HepG2 (cell line): ENCODE measurements around the gene ST8SIA3. TPM values are rescaled to one million over a fixed set of nuclear protein-coding genes. Genes with fewer than 3 reads are reported as not detected.

Experiments used
- BRD4 ChIP-seq: sonication (generic); formaldehyde crosslinking; IDR thresholded peaks from 2 replicates; pipeline ENCODE4 v1.4.0; 2020; ENCODE audit warnings: missing genetic modification reagents
- EED ChIP-seq: sonication (generic); formaldehyde crosslinking; IDR thresholded peaks from 2 replicates; pipeline ENCODE4 v1.5.0; 2020; ENCODE audit warnings: mild to moderate bottlenecking, missing genetic modification reagents
- ELF3 ChIP-seq: IDR thresholded peaks from 2 replicates; pipeline ENCODE4 v1.6.1; 2016; ENCODE audit warnings: missing genetic modification reagents, missing compliant biosample characterization
- ETV6 ChIP-seq: sonication (generic); formaldehyde crosslinking; conservative IDR thresholded peaks from 2 replicates; pipeline ENCODE4 v1.4.0; 2020; ENCODE audit warnings: missing genetic modification reagents
- FOXC1 ChIP-seq: sonication (generic); formaldehyde crosslinking; IDR thresholded peaks from 2 replicates; pipeline ENCODE4 v1.8.0; 2022; ENCODE audit warnings: mild to moderate bottlenecking, missing genetic modification reagents, borderline replicate concordance
- KDM5B ChIP-seq: sonication (generic); formaldehyde crosslinking; IDR thresholded peaks from 2 replicates; pipeline ENCODE4 v1.4.0; 2020; ENCODE audit warnings: missing genetic modification reagents, mild to moderate bottlenecking, borderline replicate concordance
- KMT2B ChIP-seq: IDR thresholded peaks from 2 replicates; pipeline ENCODE4 v1.6.1; 2016; ENCODE audit warnings: missing genetic modification reagents, missing compliant biosample characterization
- NAIF1 ChIP-seq: sonication (generic); formaldehyde crosslinking; IDR thresholded peaks from 2 replicates; pipeline ENCODE4 v1.5.0; 2020; ENCODE audit warnings: mild to moderate bottlenecking, missing genetic modification reagents, borderline replicate concordance
- PAWR ChIP-seq: sonication (generic); formaldehyde crosslinking; IDR thresholded peaks from 2 replicates; pipeline ENCODE4 v1.4.0; 2020; ENCODE audit warnings: missing genetic modification reagents, mild to moderate bottlenecking, borderline replicate concordance
- PREB ChIP-seq: sonication (generic); formaldehyde crosslinking; IDR thresholded peaks from 2 replicates; pipeline ENCODE4 v1.4.0; 2020; ENCODE audit warnings: missing genetic modification reagents
- SP2 ChIP-seq: sonication (generic); formaldehyde crosslinking; IDR thresholded peaks from 2 replicates; pipeline ENCODE4 v1.5.1; 2020; ENCODE audit warnings: mild to moderate bottlenecking, missing genetic modification reagents
- ZBTB4 ChIP-seq: sonication (generic); formaldehyde crosslinking; IDR thresholded peaks from 2 replicates; pipeline ENCODE4 v1.4.0; 2020; ENCODE audit warnings: missing genetic modification reagents, mild to moderate bottlenecking, borderline replicate concordance
- ZNF292 ChIP-seq: sonication (generic); formaldehyde crosslinking; IDR thresholded peaks from 2 replicates; pipeline ENCODE4 v1.8.1; 2022; ENCODE audit warnings: mild to moderate bottlenecking, low read depth, missing genetic modification reagents, borderline replicate concordance
- ZNF317 ChIP-seq: sonication (generic); formaldehyde crosslinking; IDR thresholded peaks from 2 replicates; pipeline ENCODE4 v1.5.0; 2020; ENCODE audit warnings: mild to moderate bottlenecking, missing genetic modification reagents
- ZZZ3 ChIP-seq: sonication (generic); formaldehyde crosslinking; IDR thresholded peaks from 2 replicates; pipeline ENCODE4 v1.4.0; 2020; ENCODE audit warnings: missing genetic modification reagents, mild to moderate bottlenecking, borderline replicate concordance
- polyA plus RNA-seq, 8 experiments: library from polyadenylated mRNA; depleted of rRNA in 3 of 8; stranded (reverse) in 7 of 8; unstranded in 1 of 8; fragments of >200 nt; fragmentation: Illumina TruSeq in 4 of 8; extraction: Trizol in 4 of 8; gene quantifications; 2 replicates each; pipeline versions ENCODE4 v1.2.1 to v1.2.3, GENCODE V29; 2011 to 2016; ENCODE audit warnings: low read depth in 4 of 8, missing spikeins in 1 of 8, mixed read lengths in 1 of 8; ENCODE audit not compliant: insufficient read depth in 1 of 8
- total RNA-seq, 5 experiments: library from RNA; depleted of rRNA; stranded (reverse); fragments of >200 nt; fragmentation: Illumina TruSeq; extraction: Trizol; gene quantifications; 2 replicates each; pipeline ENCODE4 v1.2.3, GENCODE V29; 2016; ENCODE audit warnings: low read depth in 1 of 5
- TF ChIP-seq, protein P1 (sequence below): sonication (generic); formaldehyde crosslinking; conservative IDR thresholded peaks from 2 replicates; pipeline ENCODE4 v1.4.0; 2020; ENCODE audit warnings: mild to moderate bottlenecking, missing genetic modification reagents, moderate library complexity
- TF ChIP-seq, protein P2 (sequence below): sonication (generic); formaldehyde crosslinking; IDR thresholded peaks from 2 replicates; pipeline ENCODE4 v1.4.0; 2020; ENCODE audit warnings: missing genetic modification reagents

Gene ST8SIA3
- total and polyA plus RNA-seq, 2 of the 13 experiments (the other 11 are each of a cell fraction or from before 2014, with no cell fraction given): not detected

DNA sequence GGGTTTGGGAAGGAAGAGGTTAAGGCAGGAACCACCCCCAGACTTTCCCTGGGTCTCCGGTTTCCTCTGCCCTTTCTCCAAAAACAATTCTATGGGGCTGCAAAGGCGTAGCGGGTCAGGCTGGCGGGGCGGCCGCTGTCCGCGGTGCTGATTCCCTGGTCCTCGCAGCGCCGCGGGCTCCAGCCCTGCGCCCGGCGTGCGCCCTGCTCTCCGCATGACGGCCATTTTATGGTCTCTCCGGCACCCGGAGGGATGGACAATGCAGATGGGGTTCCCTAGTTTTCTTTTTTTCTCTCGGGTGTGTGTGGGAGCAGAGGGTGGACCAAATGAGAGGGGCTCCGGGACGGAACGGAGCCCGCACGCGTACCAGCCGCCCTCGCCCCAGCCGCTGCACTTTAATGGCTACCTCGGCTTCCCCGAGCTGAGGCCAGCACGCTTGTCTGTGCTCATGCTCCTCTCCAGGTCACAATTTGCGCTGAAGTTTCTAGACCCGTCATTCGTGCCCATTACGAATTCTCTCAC is 1.6 kb downstream of the ST8SIA3 start (continued):
- TF ChIP-seq, protein P1, sequence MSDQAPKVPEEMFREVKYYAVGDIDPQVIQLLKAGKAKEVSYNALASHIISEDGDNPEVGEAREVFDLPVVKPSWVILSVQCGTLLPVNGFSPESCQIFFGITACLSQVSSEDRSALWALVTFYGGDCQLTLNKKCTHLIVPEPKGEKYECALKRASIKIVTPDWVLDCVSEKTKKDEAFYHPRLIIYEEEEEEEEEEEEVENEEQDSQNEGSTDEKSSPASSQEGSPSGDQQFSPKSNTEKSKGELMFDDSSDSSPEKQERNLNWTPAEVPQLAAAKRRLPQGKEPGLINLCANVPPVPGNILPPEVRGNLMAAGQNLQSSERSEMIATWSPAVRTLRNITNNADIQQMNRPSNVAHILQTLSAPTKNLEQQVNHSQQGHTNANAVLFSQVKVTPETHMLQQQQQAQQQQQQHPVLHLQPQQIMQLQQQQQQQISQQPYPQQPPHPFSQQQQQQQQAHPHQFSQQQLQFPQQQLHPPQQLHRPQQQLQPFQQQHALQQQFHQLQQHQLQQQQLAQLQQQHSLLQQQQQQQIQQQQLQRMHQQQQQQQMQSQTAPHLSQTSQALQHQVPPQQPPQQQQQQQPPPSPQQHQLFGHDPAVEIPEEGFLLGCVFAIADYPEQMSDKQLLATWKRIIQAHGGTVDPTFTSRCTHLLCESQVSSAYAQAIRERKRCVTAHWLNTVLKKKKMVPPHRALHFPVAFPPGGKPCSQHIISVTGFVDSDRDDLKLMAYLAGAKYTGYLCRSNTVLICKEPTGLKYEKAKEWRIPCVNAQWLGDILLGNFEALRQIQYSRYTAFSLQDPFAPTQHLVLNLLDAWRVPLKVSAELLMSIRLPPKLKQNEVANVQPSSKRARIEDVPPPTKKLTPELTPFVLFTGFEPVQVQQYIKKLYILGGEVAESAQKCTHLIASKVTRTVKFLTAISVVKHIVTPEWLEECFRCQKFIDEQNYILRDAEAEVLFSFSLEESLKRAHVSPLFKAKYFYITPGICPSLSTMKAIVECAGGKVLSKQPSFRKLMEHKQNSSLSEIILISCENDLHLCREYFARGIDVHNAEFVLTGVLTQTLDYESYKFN: no peak
- 0 out of 2 replicates have a peak, but pooled peaks have one; percentile 31 for TF ChIP-seq ELF3 (CRISPR knock-in tag)
- TF ChIP-seq ZNF292 (CRISPR knock-in tag): no peak
- TF ChIP-seq NAIF1 (CRISPR knock-in tag): no peak; the same call in 1 of the 2 replicates
- no peak for TF ChIP-seq PREB
- no peak for TF ChIP-seq SP2
- TF ChIP-seq FOXC1 (CRISPR knock-in tag): 0 out of 2 replicates have a peak, but pooled peaks have one; percentile 57
- no peak for TF ChIP-seq ZZZ3 (CRISPR knock-in tag)
- TF ChIP-seq PAWR: no peak
- TF ChIP-seq BRD4 (CRISPR knock-in tag): no peak
- TF ChIP-seq EED: no peak
- TF ChIP-seq, protein P2, sequence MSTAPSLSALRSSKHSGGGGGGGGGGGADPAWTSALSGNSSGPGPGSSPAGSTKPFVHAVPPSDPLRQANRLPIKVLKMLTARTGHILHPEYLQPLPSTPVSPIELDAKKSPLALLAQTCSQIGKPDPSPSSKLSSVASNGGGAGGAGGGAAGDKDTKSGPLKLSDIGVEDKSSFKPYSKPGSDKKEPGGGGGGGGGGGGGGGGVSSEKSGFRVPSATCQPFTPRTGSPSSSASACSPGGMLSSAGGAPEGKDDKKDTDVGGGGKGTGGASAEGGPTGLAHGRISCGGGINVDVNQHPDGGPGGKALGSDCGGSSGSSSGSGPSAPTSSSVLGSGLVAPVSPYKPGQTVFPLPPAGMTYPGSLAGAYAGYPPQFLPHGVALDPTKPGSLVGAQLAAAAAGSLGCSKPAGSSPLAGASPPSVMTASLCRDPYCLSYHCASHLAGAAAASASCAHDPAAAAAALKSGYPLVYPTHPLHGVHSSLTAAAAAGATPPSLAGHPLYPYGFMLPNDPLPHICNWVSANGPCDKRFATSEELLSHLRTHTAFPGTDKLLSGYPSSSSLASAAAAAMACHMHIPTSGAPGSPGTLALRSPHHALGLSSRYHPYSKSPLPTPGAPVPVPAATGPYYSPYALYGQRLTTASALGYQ (CRISPR knock-in tag): 0 out of 2 replicates have a peak, but pooled peaks have one; percentile 47
- TF ChIP-seq ZNF317 (CRISPR knock-in tag): no peak
- TF ChIP-seq ZBTB4: no peak
- TF ChIP-seq ETV6 (CRISPR knock-in tag): peak; percentile 76; the same call in 1 of the 2 replicates
- TF ChIP-seq KMT2B (CRISPR knock-in tag): no peak
- peak; percentile 69; the same call in 1 of the 2 replicates for TF ChIP-seq KDM5B
